Gastroesophageal sphincter (tissue), 4 donors: Measurements from ENCODE around the gene DGAT2L6. TPM values are rescaled to one million over a fixed set of nuclear protein-coding genes. Genes with fewer than 3 reads are reported as not detected.

Source experiments
- ATAC-seq: fragments of 150-250 bp; one replicate; pipeline ENCODE4 v1.9.1; 2016; ENCODE audit warnings: mild to moderate bottlenecking, moderate library complexity
- H3K27ac ChIP-seq, 4 donors: fragments of 200-600 bp; sonication (generic) in 3 of 4; 1 replicate in 3 of 4; 2 replicates in 1 of 4; pipeline ENCODE4 v1.5.1; 2016 to 2019
- H3K27me3 ChIP-seq: fragments of 200-600 bp; sonication (generic); one replicate; pipeline ENCODE4 v1.5.1; 2019
- H3K36me3 ChIP-seq, 2 donors: fragments of 200-600 bp; sonication (generic); one replicate each; pipeline ENCODE4 v1.5.1; 2019; ENCODE audit warnings: control low read depth in 1 of 2
- H3K4me1 ChIP-seq, 3 donors: fragments of 200-600 bp; sonication (generic); 1 replicate in 2 of 3; 2 replicates in 1 of 3; pipeline ENCODE4 v1.5.1; 2016 to 2019; ENCODE audit warnings: control low read depth in 2 of 3
- H3K4me3 ChIP-seq, 2 donors: fragments of 200-600 bp; sonication (generic); one replicate each; pipeline ENCODE4 v1.5.1; 2019; ENCODE audit warnings: mild to moderate bottlenecking in 1 of 2, moderate library complexity in 1 of 2
- H3K9me3 ChIP-seq, 3 donors: fragments of 200-600 bp; sonication (generic); one replicate each; pipeline ENCODE4 v1.5.1; 2017 to 2019; ENCODE audit warnings: control low read depth in 2 of 3
- CTCF ChIP-seq, 4 experiments: fragments of 200-600 bp in 2 of 4; fragments of 450-650 bp in 2 of 4; sonication (generic) in 1 of 4; IDR thresholded peaks; one replicate each; pipeline ENCODE4 v1.5.1; 2017 to 2019; ENCODE audit warnings: antibody characterized with exemption in 4 of 4, mild to moderate bottlenecking in 2 of 4, moderate library complexity in 2 of 4
- EP300 ChIP-seq: sonication (generic); formaldehyde crosslinking; IDR thresholded peaks from one replicate; pipeline ENCODE4 v1.6.1; 2017; ENCODE audit warnings: antibody characterized with exemption, mild to moderate bottlenecking
- POLR2A ChIP-seq, 2 donors: fragments of 450-650 bp; IDR thresholded peaks; one replicate each; pipeline ENCODE4 v1.6.1; 2017; ENCODE audit warnings: antibody characterized with exemption in 2 of 2, mild to moderate bottlenecking in 2 of 2, moderate library complexity in 1 of 2
- POLR2AphosphoS5 ChIP-seq: sonication (generic); formaldehyde crosslinking; IDR thresholded peaks from one replicate; pipeline ENCODE4 v1.6.1; 2017; ENCODE audit warnings: antibody characterized with exemption
- WGBS, 2 donors: methylation state at CpG; one replicate each; pipeline ENCODE4 v1.1.5; 2018; ENCODE audit warnings: low coverage in 1 of 2; 5-methylcytosine and 5-hydroxymethylcytosine counted together
- total RNA-seq, 4 donors: library from RNA; depleted of rRNA; stranded (reverse); fragments of >200 nt; gene quantifications; one replicate each; pipeline ENCODE4 v1.1.0, GENCODE V29; 2016

DGAT2L6 gene
- total RNA-seq, 4 donors from 2014 or later: not detected

- no peak for TF ChIP-seq EP300
- TF ChIP-seq CTCF (IDR thresholded peaks at IDR 0.05): no peak
- TF ChIP-seq POLR2AphosphoS5: no peak
- TF ChIP-seq POLR2A (IDR thresholded peaks at IDR 0.05): no peak
- Histone ChIP-seq H3K36me3 (peaks cover 0 to 14% of the 10 kb centered on the region in 2 donors), H3K27ac (no peak overlapping the region), H3K4me1 (peaks cover 0 to 11% (median 0%) of the 10 kb centered on the region in 3 donors), H3K27me3 (no peaks in the 10 kb centered on the region), H3K4me3 (no peak overlapping the region), H3K9me3 (no peaks in the 10 kb centered on the region)
- no peak for ATAC-seq
- 68 to 78% methylated on average over 3 of the region's 3 CpGs for WGBS, 2 donors
These were observed 37.5 kb upstream of the DGAT2L6 start for GRCh38 chrX:70139736-70140135.

- no peak for ATAC-seq
- Histone ChIP-seq H3K27me3 (no peaks in the 10 kb centered on the region), H3K4me1 (no peaks in the 10 kb centered on the region), H3K27ac (no peak overlapping the region), H3K36me3 (peaks cover 0 to 9% of the 10 kb centered on the region in 2 donors), H3K9me3 (no peaks in the 10 kb centered on the region), H3K4me3 (no peak overlapping the region)
- TF ChIP-seq POLR2A (IDR thresholded peaks at IDR 0.05) (no peak), POLR2AphosphoS5 (no peak), EP300 (no peak), CTCF (IDR thresholded peaks at IDR 0.05) (no peak)
- 86% methylated on average over 2 of the region's 2 CpGs; no CpG with 5 or more reads in 1 of the 2 donors for WGBS, 2 donors
These were observed 35.9 kb upstream of the DGAT2L6 start for GRCh38 chrX:70141373-70141772.

- Histone ChIP-seq H3K36me3 (peaks cover 0 to 30% of the 10 kb centered on the region in 2 donors), H3K4me1 (peaks cover 0 to 8% (median 0%) of the 10 kb centered on the region in 3 donors), H3K27ac (no peak overlapping the region), H3K4me3 (no peak overlapping the region), H3K27me3 (no peaks in the 10 kb centered on the region), H3K9me3 (no peaks in the 10 kb centered on the region)
- WGBS, 2 donors: 63 to 88% methylated on average over 7 to 8 of the region's 19 CpGs
- no peak for ATAC-seq
- TF ChIP-seq CTCF (IDR thresholded peaks at IDR 0.05) (no peak), POLR2AphosphoS5 (no peak), POLR2A (IDR thresholded peaks at IDR 0.05) (no peak), EP300 (no peak)
These were observed 10.4 kb upstream of the DGAT2L6 start for GRCh38 chrX:70166601-70167590.

- Histone ChIP-seq H3K27ac (peak overlapping the region in 2 of 4 donors; percentile 31 to 43), H3K27me3 (no peaks in the 10 kb centered on the region), H3K4me1 (peaks cover 0 to 8% (median 0%) of the 10 kb centered on the region in 3 donors), H3K36me3 (peaks cover 0 to 28% of the 10 kb centered on the region in 2 donors), H3K4me3 (no peak overlapping the region), H3K9me3 (no peaks in the 10 kb centered on the region)
- TF ChIP-seq POLR2A (IDR thresholded peaks at IDR 0.05) (no peak), EP300 (no peak), POLR2AphosphoS5 (no peak), CTCF (IDR thresholded peaks at IDR 0.05) (no peak)
- WGBS, 2 donors: 22 to 32% methylated on average over 3 to 9 of the region's 11 CpGs
- ATAC-seq: peak; percentile 43
These were observed 8.8 kb upstream of the DGAT2L6 start for GRCh38 chrX:70168238-70169188.
